H1 (cell line): ENCODE data around the gene KTI12. TPM values are rescaled to one million over a fixed set of nuclear protein-coding genes. Genes with fewer than 3 reads are reported as not detected.

ENCODE experiments used
- ASH2L ChIP-seq: fragments of 200-600, 300-600 bp; sonication (generic); IDR thresholded peaks from one replicate; pipeline ENCODE4 v1.7.1; 2017; ENCODE audit warnings: low read length
- CHD1 ChIP-seq: IDR thresholded peaks from 2 replicates; pipeline ENCODE4 v1.6.1; 2012; ENCODE audit warnings: low read depth, low read length, improper control_type of control experiment
- CHD7 ChIP-seq: fragments of 300-600 bp; sonication (generic); IDR thresholded peaks from 2 replicates; pipeline ENCODE4 v1.7.1; 2012; ENCODE audit warnings: low read length, moderate library complexity, mild to moderate bottlenecking, inconsistent platforms; ENCODE audit not compliant: insufficient replicate concordance
- E2F6 ChIP-seq: IDR thresholded peaks from 2 replicates; pipeline ENCODE4 v1.6.1; 2012; ENCODE audit warnings: inconsistent platforms
- KDM4A ChIP-seq: IDR thresholded peaks from one replicate; pipeline ENCODE4 v1.7.1; 2012; ENCODE audit warnings: low read depth, mild to moderate bottlenecking, moderate library complexity, low read length, inconsistent platforms; ENCODE audit not compliant: severe bottlenecking
- RAD21 ChIP-seq, 2 experiments: IDR thresholded peaks in 1 of 2; conservative IDR thresholded peaks in 1 of 2; 2 replicates each; pipeline ENCODE4 v1.6.1; 2011; ENCODE audit warnings: low read depth in 2 of 2, low read length in 2 of 2, improper control_type of control experiment in 1 of 2, inconsistent platforms in 1 of 2, mild to moderate bottlenecking in 1 of 2, moderate library complexity in 1 of 2
- RFX5 ChIP-seq: IDR thresholded peaks from 2 replicates; pipeline ENCODE4 v1.6.1; 2011; ENCODE audit warnings: low read depth, low read length, improper control_type of control experiment, borderline replicate concordance
- SIN3A ChIP-seq, 2 experiments: IDR thresholded peaks in 1 of 2; conservative IDR thresholded peaks in 1 of 2; 2 replicates each; pipeline ENCODE4 v1.6.1; 2011 to 2012; ENCODE audit warnings: low read length in 2 of 2, improper control_type of control experiment in 1 of 2, low read depth in 1 of 2, mild to moderate bottlenecking in 1 of 2
- polyA plus RNA-seq, 7 experiments: library from polyadenylated mRNA; depleted of rRNA in 3 of 7; stranded (reverse) in 5 of 7; unstranded in 2 of 7; fragments of >200 nt in 5 of 7; fragments of 200-250 nt in 2 of 7; gene quantifications; 1 replicate in 5 of 7; 2 replicates in 1 of 7; 4 replicates in 1 of 7; pipeline versions ENCODE4 v1.2.1 to v1.2.3, GENCODE V29; 2011 to 2013; ENCODE audit warnings: missing spikeins in 2 of 7, mixed read lengths in 2 of 7
- total RNA-seq: library from RNA; stranded (reverse); fragmentation: NEBNext Ultra II Directional; extraction: Animal tissue kit (Norgen Biotek cat#: 25700); gene quantifications from 2 replicates; pipeline ENCODE4 v1.2.1, GENCODE V29; 2021

The KTI12 gene
- total and polyA plus RNA-seq, 2 of the 8 experiments (the other 6 are each of a cell fraction or from before 2014, with no cell fraction given): 7.5 to 16.2 TPM

GRCh38 chr1:52055066-52055865 is 21.7 kb upstream of the KTI12 start, which contains the start of gene TXNDC12 (continued):
- TF ChIP-seq RAD21 (IDR thresholded peaks at IDR 0.05 in 1 of 2, conservative IDR thresholded peaks at IDR 0.05 in 1 of 2; ENCODE audit: low read depth in 2 of 2, low read length in 2 of 2) (no peak), KDM4A (peak; percentile 30), RFX5 (no peak), CHD1 (no peak), SIN3A (conservative IDR thresholded peaks at IDR 0.05 in 1 of 2, IDR thresholded peaks at IDR 0.05 in 1 of 2; ENCODE audit: low read depth in 1 of 2, low read length in 2 of 2) (peak; percentile 36 to 72; a peak in 2 of 4 replicates), ASH2L (peak; percentile 59), CHD7 (no peak), E2F6 (0 out of 2 replicates have a peak, but pooled peaks have one; percentile 24)
